ENCODE data around the gene PPTC7. TPM values are rescaled to one million over a fixed set of nuclear protein-coding genes. Genes with fewer than 3 reads are reported as not detected.

Gene PPTC7
- total RNA-seq = 14.2 to 15.3 TPM (median 14.5 TPM) in 3 replicates

- Mint-ChIP-seq H3K9me3 (no peaks in the 10 kb centered on the region), H3K4me3 (peak within 1 kb of the TSS; percentile 84), H3K4me1 (peaks cover 37% of the 10 kb centered on the region), H3K27ac (peak within 1 kb of the TSS; percentile 93), H3K27me3 (ENCODE audit: low read depth) (no peaks in the 10 kb centered on the region), H3K36me3 (no peaks in the 10 kb centered on the region)
- DNase-seq (ENCODE audit: low spot score in 2 of 2, unreplicated experiment in 2 of 2) = peak; percentile 92 to 94
- TF ChIP-seq CTCF (IDR thresholded peaks at IDR 0.05; ENCODE audit: unreplicated experiment) = no peak
Measured at GRCh38 chr12:110583137-110584059, at the start of gene PPTC7. TSS of gene PPTC7 (minus strand) at chr12:110583318. CDS start at chr12:110583031, 287 bp downstream.

DNA sequence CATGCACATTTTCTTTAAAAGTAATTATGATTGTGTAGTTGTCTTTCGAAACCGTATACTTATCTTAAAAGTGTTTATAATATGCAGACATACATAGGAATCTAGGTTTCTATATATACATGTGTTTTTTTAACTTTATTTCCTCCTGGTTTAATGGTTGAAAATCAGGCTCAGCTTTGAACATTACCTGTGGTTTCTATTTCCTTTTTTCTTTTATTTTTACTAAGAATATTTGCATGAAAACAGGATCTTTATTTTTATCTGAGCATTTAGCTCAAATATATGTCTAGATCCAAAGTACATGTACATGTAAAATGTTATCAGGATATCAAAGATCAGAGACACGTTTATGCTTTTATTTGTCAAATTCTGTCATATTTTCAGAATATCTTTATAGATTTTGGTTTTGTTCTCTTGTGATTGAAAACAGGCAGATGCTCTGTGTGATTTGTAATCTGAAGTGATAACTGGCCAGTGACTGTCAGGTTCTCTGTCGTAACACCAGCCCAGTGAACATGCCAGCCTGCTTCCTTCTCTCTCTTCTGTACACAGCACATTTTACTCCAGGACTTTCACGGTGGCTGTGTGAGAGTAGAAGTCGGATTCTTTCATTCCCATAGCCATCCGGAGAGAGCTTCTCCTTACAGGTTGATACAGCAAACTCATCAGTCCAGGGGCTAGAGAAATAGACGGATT is 44.5 kb upstream of the PPTC7 start:
- Mint-ChIP-seq H3K27ac (no peak overlapping the region), H3K4me1 (no peaks in the 10 kb centered on the region), H3K36me3 (peaks cover 13% of the 10 kb centered on the region), H3K27me3 (ENCODE audit: low read depth) (no peaks in the 10 kb centered on the region), H3K9me3 (no peaks in the 10 kb centered on the region), H3K4me3 (no peak overlapping the region)
- TF ChIP-seq CTCF (IDR thresholded peaks at IDR 0.05; ENCODE audit: unreplicated experiment) = no peak
- no peak for DNase-seq (ENCODE audit: low spot score in 2 of 2, unreplicated experiment in 2 of 2)

GRCh38 chr12:110622582-110622981 is 39.5 kb upstream of the PPTC7 start:
- Mint-ChIP-seq H3K27me3 (ENCODE audit: low read depth) (no peaks in the 10 kb centered on the region), H3K36me3 (no peaks in the 10 kb centered on the region), H3K4me3 (no peak overlapping the region), H3K4me1 (no peaks in the 10 kb centered on the region), H3K27ac (no peak overlapping the region), H3K9me3 (no peaks in the 10 kb centered on the region)
- DNase-seq (ENCODE audit: low spot score in 2 of 2, unreplicated experiment in 2 of 2) = no peak
- TF ChIP-seq CTCF (IDR thresholded peaks at IDR 0.05; ENCODE audit: unreplicated experiment) = no peak

DNA sequence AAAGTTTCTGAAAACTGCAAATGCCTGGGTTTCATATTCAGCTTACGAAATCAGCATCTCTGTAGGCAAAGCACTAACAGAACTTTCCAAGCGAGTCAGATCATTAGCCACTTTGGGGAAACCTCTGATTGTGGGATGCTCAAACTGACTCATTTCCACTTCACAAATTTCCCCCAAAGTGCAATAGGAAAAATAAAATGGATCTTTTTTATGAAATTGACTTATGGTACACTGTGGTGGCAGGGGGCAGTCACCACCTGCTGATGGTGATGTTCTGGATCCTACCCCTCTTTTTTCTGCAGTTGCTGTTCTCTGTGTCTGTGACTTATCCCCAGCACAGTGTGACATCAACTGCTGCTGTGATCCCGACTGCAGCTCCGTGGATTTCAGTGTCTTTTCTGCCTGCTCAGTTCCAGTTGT is 36.4 kb upstream of the PPTC7 start:
- no peak for TF ChIP-seq CTCF (IDR thresholded peaks at IDR 0.05; ENCODE audit: unreplicated experiment)
- Mint-ChIP-seq H3K4me1 (peaks cover 1% of the 10 kb centered on the region), H3K27ac (no peak overlapping the region), H3K9me3 (no peaks in the 10 kb centered on the region), H3K4me3 (no peak overlapping the region), H3K36me3 (peaks cover 6% of the 10 kb centered on the region), H3K27me3 (ENCODE audit: low read depth) (no peaks in the 10 kb centered on the region)
- DNase-seq (ENCODE audit: low spot score in 2 of 2, unreplicated experiment in 2 of 2) = no peak

GRCh38 chr12:110616471-110617115 is 33.5 kb upstream of the PPTC7 start:
- peaks cover 6% of the 10 kb centered on the region for H3K36me3 Mint-ChIP-seq

More at GRCh38 chr12:110616471-110617115, 33.5 kb upstream of the PPTC7 start:
- DNase-seq (ENCODE audit: low spot score in 2 of 2, unreplicated experiment in 2 of 2) = no peak
- H3K27ac Mint-ChIP-seq = no peak overlapping the region
- no peak for TF ChIP-seq CTCF (IDR thresholded peaks at IDR 0.05; ENCODE audit: unreplicated experiment)
- no peaks in the 10 kb centered on the region for H3K9me3 Mint-ChIP-seq
- no peaks in the 10 kb centered on the region for H3K27me3 Mint-ChIP-seq (ENCODE audit: low read depth)
- no peak overlapping the region for H3K4me3 Mint-ChIP-seq
- H3K4me1 Mint-ChIP-seq = peaks cover 4% of the 10 kb centered on the region
